Lower leg skin (tissue), 3 donors: ENCODE results near the gene MAP1LC3A.

ENCODE experiments used
- POLR2A ChIP-seq, 2 donors: fragments of 450-650 bp; IDR thresholded peaks; one replicate each; pipeline ENCODE4 v1.6.1; 2016 to 2017; ENCODE audit warnings: antibody characterized with exemption in 2 of 2, mild to moderate bottlenecking in 1 of 2, moderate library complexity in 1 of 2
- TF ChIP-seq, protein P1 (sequence below), 3 donors: fragments of 450-650 bp; IDR thresholded peaks; one replicate each; pipeline ENCODE4 v1.5.1; 2016; ENCODE audit warnings: antibody characterized with exemption in 3 of 3, mild to moderate bottlenecking in 3 of 3, moderate library complexity in 2 of 3

DNA sequence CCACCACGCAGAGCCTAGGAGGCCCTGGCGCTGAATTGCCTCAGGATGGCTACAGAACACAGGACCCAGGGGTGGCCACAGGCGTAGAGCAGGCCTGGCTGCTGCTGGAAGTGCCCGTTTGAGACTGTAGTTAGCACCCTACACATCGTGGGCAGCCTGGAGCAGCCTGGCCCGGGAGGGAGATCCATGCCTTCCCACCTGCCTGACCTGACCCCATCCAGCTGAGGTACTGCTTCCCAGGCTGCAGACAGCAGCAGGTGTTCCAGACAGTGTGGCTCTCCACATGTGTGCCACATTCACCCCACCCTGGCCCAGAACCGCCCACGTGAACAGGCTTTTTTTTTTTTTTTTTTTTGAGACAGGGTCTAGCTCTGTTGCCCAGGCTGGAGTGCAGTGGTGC, 20.9 kb upstream of the MAP1LC3A start:
- TF ChIP-seq POLR2A (IDR thresholded peaks at IDR 0.05): no peak
- TF ChIP-seq, protein P1, sequence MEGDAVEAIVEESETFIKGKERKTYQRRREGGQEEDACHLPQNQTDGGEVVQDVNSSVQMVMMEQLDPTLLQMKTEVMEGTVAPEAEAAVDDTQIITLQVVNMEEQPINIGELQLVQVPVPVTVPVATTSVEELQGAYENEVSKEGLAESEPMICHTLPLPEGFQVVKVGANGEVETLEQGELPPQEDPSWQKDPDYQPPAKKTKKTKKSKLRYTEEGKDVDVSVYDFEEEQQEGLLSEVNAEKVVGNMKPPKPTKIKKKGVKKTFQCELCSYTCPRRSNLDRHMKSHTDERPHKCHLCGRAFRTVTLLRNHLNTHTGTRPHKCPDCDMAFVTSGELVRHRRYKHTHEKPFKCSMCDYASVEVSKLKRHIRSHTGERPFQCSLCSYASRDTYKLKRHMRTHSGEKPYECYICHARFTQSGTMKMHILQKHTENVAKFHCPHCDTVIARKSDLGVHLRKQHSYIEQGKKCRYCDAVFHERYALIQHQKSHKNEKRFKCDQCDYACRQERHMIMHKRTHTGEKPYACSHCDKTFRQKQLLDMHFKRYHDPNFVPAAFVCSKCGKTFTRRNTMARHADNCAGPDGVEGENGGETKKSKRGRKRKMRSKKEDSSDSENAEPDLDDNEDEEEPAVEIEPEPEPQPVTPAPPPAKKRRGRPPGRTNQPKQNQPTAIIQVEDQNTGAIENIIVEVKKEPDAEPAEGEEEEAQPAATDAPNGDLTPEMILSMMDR (IDR thresholded peaks at IDR 0.05): no peak
